Muscle of back (tissue), 11 donors: ENCODE results near the gene TJP2. TPM values are rescaled to one million over a fixed set of nuclear protein-coding genes. Genes with fewer than 3 reads are reported as not detected.
A peak's percentile ranks its signal among the peaks of the same experiment; 100 is the strongest.
"Not testable (repeated sequence)": the region's sequence is repeated elsewhere in the genome, so short reads cannot be mapped to it uniquely, and the experiment has no call there.

ENCODE experiments used
- DNase-seq, 3 donors: peaks; one replicate each; pipeline versions ENCODE4 v3.0.0 to v3.0.0-alpha.2; 2013
- polyA plus RNA-seq, 10 donors: library from polyadenylated mRNA; unstranded; fragments of 120-200 nt; gene quantifications; one replicate each; pipeline ENCODE4 v1.2.1, GENCODE V29; 2013; ENCODE audit not compliant: insufficient read length in 10 of 10

The TJP2 gene
- polyA plus RNA-seq, 10 donors: 10.0 to 17.1 (median 13.7) TPM

DNA sequence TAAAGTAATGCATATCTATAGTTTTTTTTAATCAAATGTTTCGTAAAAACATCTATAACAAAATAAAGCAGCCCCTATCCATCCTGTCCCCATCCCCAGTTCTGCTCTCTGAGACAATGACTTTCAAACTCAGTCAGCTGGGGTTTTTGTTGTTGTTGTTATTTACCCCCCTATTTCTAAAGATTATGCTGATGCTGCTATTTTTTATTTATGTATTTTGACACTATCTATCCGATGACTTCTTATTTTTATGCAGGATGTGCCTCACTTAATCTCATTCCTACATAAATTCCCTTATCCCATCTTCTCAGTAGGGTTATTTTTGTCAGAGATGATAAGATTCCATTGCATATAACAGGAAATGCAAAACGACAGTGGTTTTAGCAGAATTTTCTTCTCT is 105.7 kb downstream of the TJP2 start:
- no peak for DNase-seq

DNA sequence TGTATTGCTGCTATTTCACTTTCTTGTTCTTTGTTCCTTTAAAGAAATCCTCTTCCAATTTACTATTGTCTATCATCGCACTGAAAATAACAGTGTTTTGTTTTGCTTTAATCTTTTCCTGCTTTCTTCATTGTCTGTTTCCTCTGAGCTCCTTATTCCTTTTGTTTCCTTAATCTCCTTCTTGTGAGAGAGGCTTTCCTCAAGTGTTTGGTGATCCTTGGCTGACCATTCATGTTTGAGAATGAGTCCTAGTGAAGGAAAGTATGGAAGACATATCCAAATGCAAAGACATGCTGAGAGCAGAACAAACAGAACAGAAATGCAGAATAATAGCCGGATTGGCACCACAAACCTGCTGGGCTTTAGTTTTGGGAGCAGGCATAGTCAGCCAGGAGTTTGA is 108.9 kb downstream of the TJP2 start:
- no peak for DNase-seq

DNA sequence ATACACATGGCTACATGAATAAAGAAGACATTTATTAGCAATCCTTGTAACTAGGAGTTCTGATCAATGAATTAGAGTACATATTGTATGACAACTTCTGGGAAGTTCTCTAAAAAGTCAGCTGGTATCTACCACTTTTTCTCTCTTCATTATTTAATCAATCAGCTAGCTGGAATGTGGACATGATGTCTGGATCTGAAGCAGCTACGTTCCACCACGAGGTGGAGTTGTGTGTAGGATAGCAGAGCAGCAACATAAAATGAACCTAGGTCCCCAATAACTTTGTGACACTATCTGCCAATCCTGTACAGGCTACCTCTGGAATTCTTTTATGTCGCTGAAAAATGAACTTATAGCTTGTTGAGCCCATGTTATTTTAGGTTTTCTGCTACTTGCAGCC is 118.0 kb downstream of the TJP2 start:
- DNase-seq: no peak

DNA sequence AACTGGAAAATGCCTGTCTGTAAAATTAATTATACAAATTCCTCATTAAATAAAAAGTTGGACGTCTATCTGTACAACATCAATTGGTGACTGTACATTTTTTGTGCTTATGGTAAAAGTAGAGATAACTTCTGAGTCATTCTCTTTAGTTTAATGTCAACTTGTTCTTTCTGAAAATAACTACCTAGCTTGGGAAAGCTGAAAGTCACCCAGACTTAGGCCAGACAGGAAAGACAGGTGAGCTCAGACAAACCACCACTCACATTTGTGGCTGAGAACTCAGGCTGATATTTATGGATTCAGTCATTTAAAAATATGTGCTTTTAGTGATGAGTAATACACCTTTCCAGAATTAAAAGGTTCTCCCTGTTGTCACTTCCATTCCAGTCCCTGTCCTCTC is 119.1 kb downstream of the TJP2 start:
- no peak for DNase-seq

DNA sequence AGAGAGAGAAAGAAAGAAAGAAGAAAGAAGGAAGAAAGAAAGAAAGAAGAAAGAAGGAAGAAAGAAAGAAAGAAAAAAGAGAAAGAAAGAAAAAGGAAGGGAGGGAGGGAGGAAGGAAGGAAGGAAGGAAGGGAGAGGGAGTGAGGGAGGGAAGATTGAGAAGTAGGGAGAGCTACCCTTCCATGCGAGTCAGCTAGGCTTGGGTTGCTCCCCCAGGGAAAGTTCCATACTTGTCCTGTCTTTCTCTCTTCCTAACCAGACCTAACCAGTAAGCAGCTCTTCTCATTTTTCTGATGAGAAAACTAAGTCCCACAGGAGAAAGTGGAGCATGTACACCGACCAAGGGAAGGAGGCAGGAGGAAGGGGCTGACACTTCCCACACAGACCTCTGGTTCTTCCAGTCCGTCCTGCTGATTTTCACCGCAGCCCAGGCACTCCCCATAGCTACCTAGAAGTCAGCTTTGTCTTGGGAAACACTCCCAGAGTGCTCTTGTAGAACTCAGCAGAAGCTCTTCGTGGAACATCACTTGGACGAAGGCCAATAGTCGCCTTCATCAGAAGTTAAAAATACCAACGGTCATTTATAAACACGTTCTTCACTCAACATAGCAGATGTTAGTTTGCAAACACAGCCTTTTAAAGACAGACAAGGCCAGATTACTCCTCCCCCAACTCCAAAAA is 121.9 kb downstream of the TJP2 start:
- DNase-seq: peak; percentile 38 to 55 (median 50)

DNA sequence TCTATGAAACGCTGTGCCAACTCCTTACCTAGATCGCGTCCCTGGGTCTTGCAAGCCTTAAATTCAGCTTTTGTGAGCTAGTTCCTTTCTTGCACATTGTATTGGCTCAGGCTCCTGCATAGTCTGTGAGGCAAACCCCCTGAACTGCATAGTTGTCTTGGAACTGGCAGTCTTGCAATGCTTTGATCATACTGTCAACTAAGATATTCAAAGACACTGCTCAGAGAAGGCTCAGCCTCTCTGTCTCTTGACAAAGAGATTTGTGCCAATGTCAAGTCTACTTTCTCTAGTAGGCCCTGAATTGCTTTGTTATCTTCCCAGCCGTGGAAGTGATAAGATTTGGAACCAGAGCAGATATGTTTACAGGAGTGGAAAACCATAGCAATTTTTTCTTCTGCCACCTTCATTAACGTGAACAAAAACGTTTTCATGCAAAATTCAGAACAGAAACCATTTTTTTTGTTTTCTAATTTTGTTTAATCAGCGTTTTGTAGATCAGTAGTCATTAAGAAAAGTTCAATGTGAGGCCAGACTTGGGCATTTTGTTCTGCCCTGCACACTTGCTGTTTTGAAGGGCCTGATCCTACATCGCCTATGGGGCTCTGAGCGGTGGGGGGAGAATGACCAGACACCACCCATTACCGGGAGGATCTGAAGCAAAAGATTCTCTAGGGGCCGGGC is 123.4 kb downstream of the TJP2 start:
- peak in 1 of 3 donors; percentile 8 for DNase-seq

DNA sequence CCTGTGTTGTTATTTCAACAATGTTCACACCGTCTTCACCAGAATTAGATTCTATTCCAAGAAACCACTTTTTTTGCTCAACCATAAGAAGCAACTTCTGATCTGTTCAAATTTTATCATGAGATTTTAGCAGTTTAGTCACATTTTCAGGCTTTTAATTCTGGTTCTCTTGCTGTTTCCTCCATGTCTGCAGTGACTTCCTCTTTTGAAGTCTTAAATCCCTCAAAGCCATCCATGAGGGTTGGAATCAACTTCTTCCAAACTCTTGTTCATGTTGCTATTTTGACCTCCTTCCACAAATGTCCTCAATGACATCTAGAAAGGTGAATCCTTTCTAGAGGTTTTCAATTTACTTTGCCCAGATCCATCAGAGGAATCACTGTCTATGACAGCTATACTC is 125.2 kb downstream of the TJP2 start:
- no peak for DNase-seq

DNA sequence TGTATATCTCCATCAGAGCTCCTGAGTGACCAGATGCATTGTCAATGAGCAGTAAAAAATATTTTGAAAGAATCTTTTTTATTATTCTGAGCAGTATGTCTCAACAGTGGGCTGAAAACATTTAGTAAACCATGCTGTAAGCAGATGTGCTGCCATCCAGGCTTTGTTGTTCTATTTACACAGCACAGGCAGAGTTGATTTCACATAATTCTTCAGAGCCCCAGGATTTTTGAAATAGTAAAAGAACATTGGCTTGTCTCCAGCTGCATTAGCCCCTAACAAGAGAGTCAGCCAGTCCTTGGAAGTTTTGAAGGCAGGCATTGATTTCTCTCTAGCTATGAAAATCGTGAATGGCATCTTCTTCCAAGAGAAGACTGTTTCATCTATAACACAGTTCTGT is 125.7 kb downstream of the TJP2 start:
- no peak for DNase-seq

DNA sequence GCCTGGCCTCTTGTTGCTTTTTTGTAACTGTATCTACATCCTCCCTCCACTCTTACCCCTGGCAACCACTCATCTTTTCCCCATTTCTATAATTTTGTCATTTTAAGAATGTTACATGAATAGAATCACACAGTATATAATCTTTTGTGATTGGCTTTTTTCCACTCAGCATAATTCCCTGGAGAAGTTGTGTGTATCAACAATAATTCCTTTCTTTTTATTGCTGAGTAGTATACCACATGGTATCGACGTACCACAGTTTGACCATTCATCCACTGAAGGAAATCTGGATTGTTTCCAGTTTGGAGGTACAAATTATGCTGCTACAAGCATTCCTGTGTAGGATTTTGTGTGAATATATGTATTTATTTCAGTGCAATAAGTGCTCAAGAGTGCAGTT is 129.3 kb downstream of the TJP2 start:
- no peak for DNase-seq

DNA sequence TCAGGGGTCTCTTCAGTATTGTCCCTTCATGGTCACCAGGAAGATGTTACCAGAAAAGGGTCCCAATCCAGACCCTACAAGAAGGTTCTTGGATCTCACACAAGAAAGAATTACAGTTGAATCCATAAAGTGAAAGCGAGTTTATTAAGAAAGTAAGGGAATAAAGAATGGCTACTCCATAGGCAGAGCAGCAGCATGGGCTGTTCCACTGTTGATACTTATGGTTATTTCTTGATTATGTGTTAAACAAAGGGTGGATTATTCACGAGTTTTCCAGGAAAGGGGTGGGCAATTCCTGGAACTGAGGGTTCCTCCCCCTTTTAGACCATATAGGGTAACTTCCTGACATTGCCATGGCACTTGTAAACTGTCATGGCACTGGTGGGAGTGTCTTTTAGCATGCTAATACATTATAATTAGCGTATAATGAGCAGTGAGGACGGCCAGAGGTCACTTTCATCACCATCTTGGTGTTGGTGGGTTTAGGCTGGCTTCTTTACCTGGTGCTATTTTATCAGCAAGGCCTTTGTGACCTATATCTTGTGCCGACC is 132.9 kb downstream of the TJP2 start:
- DNase-seq: not testable (repeated sequence)

DNA sequence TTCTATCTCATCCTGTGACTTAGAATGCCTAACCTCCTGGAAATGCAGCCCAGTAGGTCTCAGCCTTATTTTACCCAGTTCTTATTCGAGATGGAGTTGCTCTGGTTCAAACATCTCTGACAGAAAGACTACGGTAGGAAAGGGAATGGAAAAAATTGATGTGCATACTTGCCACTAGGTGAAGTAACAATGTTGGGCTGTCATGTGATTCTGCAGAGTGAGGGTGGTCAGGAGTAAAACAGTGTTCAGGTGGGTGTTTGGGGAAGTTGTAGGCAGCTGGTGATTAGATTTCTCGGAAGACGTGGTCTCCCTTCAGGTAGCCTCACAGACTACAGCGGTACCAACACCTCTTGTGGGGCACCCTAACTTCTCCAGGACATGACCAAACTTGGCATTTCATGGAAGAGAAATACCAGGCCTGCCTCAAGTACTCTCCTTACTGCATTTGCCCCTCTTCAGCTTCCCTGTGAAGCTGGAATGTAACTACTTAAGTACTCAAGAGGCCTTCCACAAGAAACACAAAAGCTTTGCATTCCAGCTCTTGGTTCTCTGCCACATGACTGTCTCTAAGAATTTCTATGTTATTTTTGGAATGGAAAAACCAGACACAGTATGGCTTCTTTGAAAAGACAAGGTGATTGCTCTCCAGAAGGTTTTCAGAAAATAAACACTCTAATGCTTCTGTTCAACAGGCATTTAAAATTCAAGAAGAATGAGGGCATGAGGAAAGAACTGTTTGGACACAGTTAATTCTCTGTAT is 133.5 kb downstream of the TJP2 start:
- peak; percentile 42 to 66 (median 43) for DNase-seq

DNA sequence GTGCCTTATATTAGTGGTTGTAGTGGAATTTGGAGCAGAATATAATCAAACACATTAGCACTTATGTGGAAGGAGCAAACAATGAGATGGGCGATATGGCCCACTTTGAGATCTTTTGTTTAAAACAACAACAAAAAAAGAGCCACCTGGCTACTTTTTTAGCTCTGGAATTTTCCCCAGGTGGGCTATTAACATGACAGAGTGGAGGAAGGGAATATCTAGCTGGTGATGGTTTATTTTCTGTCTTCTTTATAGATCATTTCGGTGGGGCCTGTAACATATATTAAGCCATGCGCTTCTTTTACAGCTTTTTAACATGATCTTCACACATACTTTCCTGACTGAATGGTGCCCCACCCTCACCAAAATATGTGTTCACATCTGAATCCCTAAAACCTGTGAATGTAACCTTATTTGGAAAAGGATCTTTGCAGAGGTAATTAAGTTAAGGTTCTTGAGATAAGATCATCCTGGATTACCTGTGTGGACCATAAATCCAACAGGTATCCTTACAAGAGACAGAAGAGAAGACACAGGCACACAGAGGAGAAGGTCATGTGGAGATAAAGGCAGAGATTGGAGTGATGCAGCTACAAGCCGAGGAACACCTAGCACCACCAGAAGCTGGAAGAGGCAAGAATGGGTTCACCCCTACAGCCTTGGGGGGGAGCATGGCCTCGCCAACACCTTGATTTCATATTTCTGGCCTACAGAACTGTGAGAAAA is 134.3 kb downstream of the TJP2 start:
- DNase-seq: no peak

DNA sequence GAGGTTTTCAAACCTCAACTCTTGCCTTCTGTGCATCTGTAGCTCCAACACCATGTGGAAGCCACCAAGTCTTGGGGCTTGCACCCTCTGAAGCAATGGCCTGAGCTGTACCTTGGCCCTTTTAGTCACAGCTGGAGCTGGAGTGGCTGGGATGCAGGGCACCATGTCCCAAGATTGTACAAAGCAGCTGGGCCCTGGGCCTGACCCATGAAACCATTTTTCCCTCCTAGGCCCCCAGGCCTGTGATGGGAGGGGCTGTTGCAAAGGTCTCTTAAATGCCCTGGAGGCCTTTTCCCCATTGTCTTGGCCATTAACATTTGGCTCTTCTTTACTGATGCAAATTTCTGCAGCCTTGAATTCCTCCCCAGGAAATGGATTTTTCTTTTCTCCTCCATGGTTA is 139.1 kb downstream of the TJP2 start:
- no peak for DNase-seq

DNA sequence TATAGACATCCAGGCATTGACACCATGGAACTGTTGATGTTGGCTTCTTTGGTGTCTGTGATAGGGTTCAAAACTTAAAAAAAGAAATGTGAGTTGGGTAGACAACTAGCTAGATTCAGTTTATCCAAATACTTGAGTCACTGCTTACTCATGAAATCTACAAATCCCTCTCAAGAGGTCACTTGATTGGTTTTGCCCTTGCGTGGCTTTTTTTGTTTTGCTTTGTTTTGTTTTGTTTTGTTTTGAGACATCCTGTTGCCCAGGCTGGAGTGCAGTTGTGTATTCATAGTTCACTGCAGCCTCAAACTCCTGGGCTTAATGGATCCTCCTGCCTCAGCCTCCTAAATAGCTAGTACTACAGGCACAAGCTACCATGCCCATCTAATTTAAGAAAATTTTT is 140.5 kb downstream of the TJP2 start:
- DNase-seq: no peak

DNA sequence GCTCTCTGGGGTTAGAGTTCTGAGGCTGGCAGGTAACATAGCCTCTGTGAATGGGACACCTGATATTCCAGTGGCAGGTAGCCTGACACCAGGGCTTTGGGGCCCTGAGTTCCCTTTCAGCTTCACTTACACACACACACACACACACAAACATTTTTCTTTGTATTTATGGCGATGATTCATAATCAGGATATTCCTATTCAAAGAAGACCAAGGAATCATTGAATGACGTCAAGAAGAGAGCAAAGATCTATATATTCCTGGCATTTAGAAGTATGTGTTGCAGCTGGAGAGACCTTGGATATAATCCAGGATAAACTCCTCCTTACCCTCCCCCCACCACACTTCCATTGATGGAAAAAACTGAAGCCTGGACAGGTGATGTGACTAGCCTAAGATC is 143.0 kb downstream of the TJP2 start:
- DNase-seq: no peak

DNA sequence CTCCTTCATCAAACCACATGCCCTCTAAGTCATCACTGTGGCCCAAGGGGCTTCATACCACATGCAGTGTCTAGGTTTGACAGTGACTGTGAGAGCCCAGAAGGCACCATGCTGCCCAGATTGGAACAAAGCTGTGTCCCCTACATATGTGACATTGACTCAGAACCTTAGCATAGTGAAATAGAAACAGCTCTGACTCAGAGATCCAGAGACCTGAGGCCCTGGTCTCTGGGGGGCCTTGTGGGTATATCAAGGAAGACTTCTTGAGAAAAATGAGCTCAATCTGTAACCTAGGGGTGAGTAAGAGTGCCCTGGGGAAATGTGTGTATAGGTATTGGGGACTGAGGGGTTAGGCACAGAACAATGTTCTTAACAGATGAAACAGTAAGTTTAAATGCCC is 143.8 kb downstream of the TJP2 start:
- DNase-seq: no peak

DNA sequence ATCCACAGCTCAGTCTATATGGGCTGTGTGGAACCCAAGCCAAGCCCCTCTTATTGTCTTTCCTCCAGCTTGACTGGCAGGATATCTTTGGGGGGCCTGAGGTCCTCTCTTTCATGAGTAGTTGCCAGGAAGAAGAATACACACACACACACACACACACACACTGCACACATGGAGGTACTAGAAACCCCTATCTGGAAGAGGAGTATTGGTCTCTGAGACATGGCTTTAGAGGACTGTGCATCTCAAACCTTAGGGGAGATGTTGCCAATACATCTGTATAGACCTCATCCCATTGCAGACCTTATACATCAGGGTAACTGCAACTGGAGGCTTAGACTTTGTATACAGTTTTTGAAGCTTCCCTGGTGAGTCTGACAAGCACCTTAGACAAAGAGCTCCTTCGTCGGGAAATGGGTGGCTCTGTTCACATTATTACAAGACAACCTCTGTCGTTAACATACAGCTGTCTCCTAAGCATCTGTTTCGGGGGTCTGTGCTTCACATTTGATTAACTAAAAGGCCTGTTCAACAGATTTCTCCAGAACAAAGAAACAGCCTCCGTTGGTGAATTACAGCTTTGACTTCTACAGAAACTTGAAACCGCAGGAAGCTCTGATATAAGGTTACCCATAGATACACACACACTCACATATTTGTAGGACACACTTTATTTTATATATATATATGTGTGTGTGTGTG is 145.4 kb downstream of the TJP2 start:
- no peak for DNase-seq

DNA sequence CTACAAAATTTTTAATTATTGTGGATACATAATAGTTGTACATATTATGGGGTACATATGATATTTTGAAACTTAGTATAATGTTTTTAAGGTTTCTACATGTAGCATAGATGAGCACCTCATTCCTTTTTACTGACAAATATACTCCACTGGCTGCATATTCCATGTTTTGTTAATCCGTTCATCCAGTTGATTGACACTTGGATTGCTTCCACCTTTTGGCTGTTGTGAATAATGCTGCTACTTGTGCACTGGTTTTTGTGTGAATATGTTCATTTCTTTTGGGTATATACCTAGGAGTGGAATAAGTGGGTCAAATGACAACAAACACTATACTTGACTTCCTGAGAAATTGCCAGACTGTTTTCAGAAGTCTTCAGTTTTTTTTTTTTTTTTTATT is 148.2 kb downstream of the TJP2 start:
- no peak for DNase-seq

DNA sequence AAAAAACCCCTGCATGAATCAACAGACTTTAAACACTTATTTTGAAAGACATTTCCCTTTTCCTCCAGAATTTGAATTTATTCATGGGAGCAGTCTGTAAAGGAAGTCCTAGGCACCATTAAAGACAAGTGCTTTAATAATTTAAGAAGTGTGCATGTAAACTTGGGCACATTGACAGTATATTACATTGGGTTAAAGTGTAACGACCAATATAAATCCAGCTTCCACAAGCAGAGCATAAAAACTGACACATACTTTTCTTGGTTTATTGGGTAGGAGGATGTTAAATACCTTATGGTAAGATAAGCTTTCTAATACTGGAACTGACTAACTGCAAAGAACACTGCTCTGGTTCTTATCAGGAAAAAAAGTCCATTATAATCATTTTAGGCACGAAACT is 149.8 kb downstream of the TJP2 start:
- no peak for DNase-seq
